Smooth muscle cell of bladder (primary cell): Measurements from ENCODE around the gene KRTAP4-6. TPM values are rescaled to one million over a fixed set of nuclear protein-coding genes. Genes with fewer than 3 reads are reported as not detected.

ENCODE experiments used
- total RNA-seq: library from RNA; depleted of rRNA; stranded (reverse); fragments of >200 nt; gene quantifications from 2 replicates; pipeline ENCODE4 v1.2.3, GENCODE V29; 2014

Gene KRTAP4-6
- not detected in 2 replicates for total RNA-seq

GRCh38 chr17:41140360-41141131, at the start of gene KRTAP4-6:
KRTAP4-6 (minus strand) TSS chr17:41140544; CDS start chr17:41140487, 57 bp downstream.

GRCh38 chr17:41189837-41190318, 49.5 kb upstream of the KRTAP4-6 start, which contains the start of gene KRTAP9-1:
KRTAP9-1 (plus strand) TSS chr17:41189887; CDS start chr17:41189887, 0 bp downstream.

DNA sequence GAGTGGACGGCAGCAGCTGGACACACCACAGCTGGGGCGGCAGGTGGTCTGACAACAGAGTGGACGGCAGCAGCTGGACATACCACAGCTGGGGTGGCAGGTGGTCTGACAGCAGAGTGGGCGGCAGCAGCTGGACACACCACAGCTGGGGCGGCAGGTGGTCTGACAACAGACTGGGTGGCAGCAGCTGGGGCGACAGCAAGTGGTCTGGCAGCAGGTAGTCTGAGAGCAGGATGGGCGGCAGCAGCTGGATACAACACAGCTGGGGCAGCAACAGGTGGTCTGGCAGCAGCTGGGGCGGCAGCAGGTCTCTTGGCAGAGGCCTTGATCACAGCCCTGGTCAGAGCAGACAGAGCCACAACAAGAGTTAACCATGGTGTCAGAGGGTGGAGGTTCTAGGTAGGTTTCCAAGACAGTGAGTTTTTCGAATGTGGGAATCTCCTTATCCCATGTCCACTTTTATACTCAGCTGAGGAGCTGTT, 44.2 kb upstream of the KRTAP4-6 start, which contains the start of gene KRTAP4-1:
Gene KRTAP4-1, minus strand, starts transcription at position 432 of the 482 bp plus-strand sequence. Its CDS starts 57 bp downstream, at position 375.

DNA sequence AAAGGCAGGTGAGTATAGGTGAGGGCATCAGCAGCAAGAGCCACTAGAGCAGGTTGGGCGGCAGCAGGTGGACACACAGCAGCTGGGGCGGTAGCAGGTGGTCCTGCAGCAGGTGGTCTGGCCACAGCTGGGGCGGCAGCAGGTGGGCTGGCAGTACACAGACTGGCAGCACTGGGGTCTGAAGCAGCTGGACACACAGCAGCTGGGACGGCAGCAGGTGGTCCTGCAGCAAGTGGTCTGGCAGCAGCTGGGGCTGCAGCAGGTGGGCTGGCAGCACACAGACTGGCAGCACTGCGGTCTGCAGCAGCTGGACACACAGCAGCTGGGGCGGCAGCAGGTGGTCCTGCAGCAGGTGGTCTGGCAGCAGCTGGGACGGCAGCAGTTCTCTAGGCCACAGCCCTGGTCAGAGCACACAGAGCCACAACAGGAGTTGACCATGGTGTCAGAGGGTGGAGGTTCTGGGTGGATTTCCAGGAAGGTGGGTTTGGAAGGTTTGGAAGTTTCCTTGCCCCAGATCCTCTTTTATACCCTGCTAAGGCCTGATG, 37.5 kb upstream of the KRTAP4-6 start, which contains the start of gene KRTAP4-2:
Gene KRTAP4-2, minus strand, starts transcription at position 495 of the 545 bp plus-strand sequence. Its CDS starts 57 bp downstream, at position 438.

GRCh38 chr17:41168121-41168520, 27.8 kb upstream of the KRTAP4-6 start, which contains the start of gene KRTAP4-3:
KRTAP4-3 (minus strand) TSS chr17:41168221; CDS start chr17:41168172, 49 bp downstream.

DNA sequence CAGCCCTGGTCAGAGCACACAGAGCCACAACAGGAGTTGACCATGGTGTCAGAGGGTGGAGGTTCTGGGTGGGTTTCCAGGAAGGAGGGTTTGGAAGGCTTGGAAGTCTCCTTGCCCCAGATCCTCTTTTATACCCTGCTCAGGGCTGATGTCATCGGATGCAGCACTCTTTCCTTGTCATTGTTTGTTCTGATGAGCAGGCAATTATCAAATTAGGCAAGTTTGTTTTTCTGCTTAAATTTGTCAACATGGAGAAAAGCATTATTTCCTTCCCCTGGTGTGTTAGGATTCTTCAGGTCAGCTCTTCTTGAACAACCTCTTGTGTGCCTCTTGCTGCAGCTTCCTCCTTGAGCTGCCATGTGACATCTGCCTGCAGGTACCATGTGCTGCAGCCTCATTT, 20.3 kb upstream of the KRTAP4-6 start, which contains the start of gene KRTAP4-4:
Gene KRTAP4-4, minus strand, starts transcription at position 101 of the 400 bp plus-strand sequence. Its CDS starts 57 bp downstream, at position 44.

DNA sequence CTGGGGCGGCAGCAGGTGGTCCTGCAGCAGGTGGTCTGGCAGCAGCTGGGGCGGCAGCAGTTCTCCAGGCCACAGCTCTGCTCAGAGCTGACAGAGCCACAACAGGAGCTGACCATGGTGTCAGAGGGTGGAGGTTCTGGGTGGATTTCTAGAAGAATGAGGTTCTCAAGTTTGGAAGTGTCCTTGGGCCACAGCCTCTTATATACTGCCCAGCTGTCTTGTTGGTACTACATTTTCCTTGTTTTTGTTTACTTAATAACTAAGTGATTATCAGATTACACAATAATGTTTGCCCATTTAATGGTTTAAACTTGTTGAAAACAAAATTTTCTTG, 9.3 kb upstream of the KRTAP4-6 start, which contains the start of gene KRTAP4-5:
Gene KRTAP4-5, minus strand, starts transcription at position 174 of the 334 bp plus-strand sequence. Its CDS starts 58 bp downstream, at position 116.

GRCh38 chr17:41123991-41124371, 16.4 kb downstream of the KRTAP4-6 start, which contains the start of gene KRTAP4-12:
KRTAP4-12 (minus strand) TSS chr17:41124182; CDS start chr17:41124122, 60 bp downstream.

DNA sequence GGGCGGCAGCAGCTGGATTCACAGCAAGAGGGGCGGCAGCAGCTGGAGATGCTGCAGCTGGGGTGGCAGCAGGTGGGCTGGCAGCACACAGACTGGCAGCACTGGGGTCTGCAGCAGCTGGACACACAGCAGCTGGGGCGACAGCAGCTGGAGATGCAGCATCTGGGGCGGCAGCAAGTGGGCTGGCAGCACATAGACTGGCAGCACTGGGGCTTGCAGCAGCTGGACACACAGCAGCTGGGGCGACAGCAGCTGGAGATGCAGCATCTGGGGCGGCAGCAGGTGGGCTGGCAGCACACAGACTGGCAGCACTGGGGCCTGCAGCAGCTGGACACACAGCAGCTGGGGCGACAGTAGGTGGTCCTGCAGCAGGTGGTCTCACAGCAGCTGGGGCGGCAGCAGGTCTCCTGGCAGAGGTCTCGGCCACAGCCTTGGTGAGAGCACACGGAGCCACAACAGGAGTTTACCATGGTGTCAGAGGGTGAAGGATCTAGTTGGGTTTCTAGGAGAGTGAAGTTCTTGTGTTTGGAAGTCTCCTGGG, 22.4 kb downstream of the KRTAP4-6 start, which contains the start of gene KRTAP4-11:
Gene KRTAP4-11, minus strand, starts transcription at position 528 of the 541 bp plus-strand sequence. Its CDS starts 58 bp downstream, at position 470.

DNA sequence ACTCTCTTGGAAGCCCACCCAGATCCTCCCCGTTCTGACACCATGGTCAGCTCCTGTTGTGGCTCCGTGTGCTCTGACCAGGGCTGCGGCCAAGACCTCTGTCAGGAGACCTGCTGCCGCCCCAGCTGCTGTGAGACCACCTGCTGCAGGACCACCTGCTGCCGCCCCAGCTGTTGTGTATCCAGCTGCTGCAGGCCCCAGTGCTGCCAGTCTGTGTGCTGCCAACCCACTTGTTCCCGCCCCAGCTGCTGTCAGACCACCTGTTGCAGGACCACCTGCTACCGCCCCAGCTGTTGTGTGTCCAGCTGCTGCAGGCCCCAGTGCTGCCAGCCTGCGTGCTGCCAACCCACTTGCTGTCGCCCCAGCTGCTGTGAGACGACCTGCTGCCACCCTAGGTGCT, 35.0 kb downstream of the KRTAP4-6 start, which contains the start of gene KRTAP4-9:
Gene KRTAP4-9, plus strand, starts transcription at position 43 of the 400 bp plus-strand sequence. Its CDS starts 0 bp downstream, at position 43.

GRCh38 chr17:41101586-41102259, 38.6 kb downstream of the KRTAP4-6 start, which contains the start of gene KRTAP4-16:
KRTAP4-16 (minus strand) TSS chr17:41102209; CDS start chr17:41102209, 0 bp downstream.

DNA sequence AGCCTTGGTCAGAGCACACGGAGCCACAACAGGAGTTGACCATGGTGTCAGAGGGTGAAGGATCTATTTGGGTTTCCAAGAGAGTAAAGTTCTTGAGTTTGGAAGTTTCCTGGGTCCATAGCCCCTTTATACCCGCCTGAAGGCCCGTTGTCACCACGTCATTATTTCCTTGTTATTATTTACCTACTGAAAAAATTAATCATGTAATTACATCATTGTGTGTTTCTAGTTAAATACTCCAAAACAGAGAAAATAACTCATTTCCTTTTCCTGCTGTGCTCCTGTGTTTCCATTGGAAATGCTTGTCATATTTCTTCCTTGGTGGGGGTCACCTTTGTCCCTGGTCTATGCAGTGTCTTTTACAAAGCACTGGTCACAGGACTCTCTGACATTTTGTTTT, 42.3 kb downstream of the KRTAP4-6 start, which contains the start of gene KRTAP4-8:
Gene KRTAP4-8, minus strand, starts transcription at position 101 of the 400 bp plus-strand sequence. Its CDS starts 58 bp downstream, at position 43.

Other genes with a start within 250 kb of the KRTAP4-6 start
- gene KRT23, start 202.9 kb downstream of the KRTAP4-6 start, total RNA-seq = under 0.01 and 0.46 TPM in 2 replicates
- not detected in 2 replicates for gene KRT39, start 173.6 kb downstream of the KRTAP4-6 start, total RNA-seq
- not detected in 2 replicates for gene KRT40, start 156.2 kb downstream of the KRTAP4-6 start, total RNA-seq
- not detected in 2 replicates for gene KRTAP3-3, start 146.4 kb downstream of the KRTAP4-6 start, total RNA-seq
- gene KRTAP3-2, start 140.6 kb downstream of the KRTAP4-6 start, total RNA-seq = not detected in 2 replicates
- not detected in 2 replicates for gene KRTAP3-1, start 131.4 kb downstream of the KRTAP4-6 start, total RNA-seq
- 0.57 and 0.83 TPM in 2 replicates for gene KRTAP1-5, start 113.3 kb downstream of the KRTAP4-6 start, total RNA-seq
- gene KRTAP1-4, start 110.3 kb downstream of the KRTAP4-6 start, total RNA-seq = not detected in 2 replicates
- gene KRTAP1-3, start 105.7 kb downstream of the KRTAP4-6 start, total RNA-seq = not detected in 2 replicates
- not detected in 2 replicates for gene KRTAP1-1, start 99.1 kb downstream of the KRTAP4-6 start, total RNA-seq
- not detected in 2 replicates for gene KRTAP2-1, start 93.2 kb downstream of the KRTAP4-6 start, total RNA-seq
- not detected in 2 replicates for gene KRTAP2-2, start 85.3 kb downstream of the KRTAP4-6 start, total RNA-seq
- not detected in 2 replicates for gene KRTAP2-3, start 80.4 kb downstream of the KRTAP4-6 start, total RNA-seq
- not detected in 2 replicates for gene KRTAP2-4, start 74.7 kb downstream of the KRTAP4-6 start, total RNA-seq
- not detected in 2 replicates for gene KRTAP4-7, start 56.4 kb downstream of the KRTAP4-6 start, total RNA-seq
- not detected in 2 replicates for gene KRTAP4-8, start 42.4 kb downstream of the KRTAP4-6 start, total RNA-seq
- not detected in 2 replicates for gene KRTAP4-16, start 38.3 kb downstream of the KRTAP4-6 start, total RNA-seq
- gene KRTAP4-9, start 35.2 kb downstream of the KRTAP4-6 start, total RNA-seq = not detected in 2 replicates
- not detected in 2 replicates for gene KRTAP4-11, start 22.2 kb downstream of the KRTAP4-6 start, total RNA-seq
- gene KRTAP4-12, start 16.4 kb downstream of the KRTAP4-6 start, total RNA-seq = not detected in 2 replicates
- gene KRTAP4-5, start 9.3 kb upstream of the KRTAP4-6 start, total RNA-seq = not detected in 2 replicates
- gene KRTAP4-4, start 20.2 kb upstream of the KRTAP4-6 start, total RNA-seq = not detected in 2 replicates
- gene KRTAP4-3, start 27.7 kb upstream of the KRTAP4-6 start, total RNA-seq = not detected in 2 replicates
- not detected in 2 replicates for gene KRTAP4-2, start 37.7 kb upstream of the KRTAP4-6 start, total RNA-seq
- gene KRTAP4-1, start 44.4 kb upstream of the KRTAP4-6 start, total RNA-seq = not detected in 2 replicates
- gene KRTAP9-1, start 49.3 kb upstream of the KRTAP4-6 start, total RNA-seq = not detected in 2 replicates
- gene KRTAP9-2, start 86.1 kb upstream of the KRTAP4-6 start, total RNA-seq = not detected in 2 replicates
- not detected in 2 replicates for gene KRTAP9-3, start 91.9 kb upstream of the KRTAP4-6 start, total RNA-seq
- not detected in 2 replicates for gene KRTAP9-8, start 97.5 kb upstream of the KRTAP4-6 start, total RNA-seq
- not detected in 2 replicates for gene KRTAP9-4, start 109.1 kb upstream of the KRTAP4-6 start, total RNA-seq
- gene KRTAP9-9, start 114.8 kb upstream of the KRTAP4-6 start, total RNA-seq = not detected in 2 replicates
- not detected in 2 replicates for gene KRTAP9-6, start 124.8 kb upstream of the KRTAP4-6 start, total RNA-seq
- gene KRTAP9-7, start 135.2 kb upstream of the KRTAP4-6 start, total RNA-seq = not detected in 2 replicates
- gene KRTAP29-1, start 162.3 kb upstream of the KRTAP4-6 start, total RNA-seq = not detected in 2 replicates
- gene KRTAP16-1, start 168.8 kb upstream of the KRTAP4-6 start, total RNA-seq = not detected in 2 replicates
- gene KRTAP17-1, start 175.2 kb upstream of the KRTAP4-6 start, total RNA-seq = not detected in 2 replicates
- not detected in 2 replicates for gene KRT33A, start 210.3 kb upstream of the KRTAP4-6 start, total RNA-seq
- gene KRT33B, start 229.3 kb upstream of the KRTAP4-6 start, total RNA-seq = 0.14 and 0.18 TPM in 2 replicates
- 1.00 and 1.3 TPM in 2 replicates for gene KRT34, start 241.8 kb upstream of the KRTAP4-6 start, total RNA-seq